Breast epithelium (tissue), 4 donors: Measurements from ENCODE around the gene NDUFB3. TPM values are rescaled to one million over a fixed set of nuclear protein-coding genes. Genes with fewer than 3 reads are reported as not detected.
"Not testable (repeated sequence)": the region's sequence is repeated elsewhere in the genome, so short reads cannot be mapped to it uniquely, and the experiment has no call there.

ENCODE experiments used
- DNase-seq, 2 donors: peaks; one replicate each; pipeline ENCODE4 v3.0.0-alpha.2; 2019; ENCODE audit warnings: low spot score in 2 of 2
- H3K27ac ChIP-seq, 2 donors: fragments of 200-600 bp; sonication (generic) in 1 of 2; one replicate each; pipeline ENCODE4 v1.5.1; 2016 to 2019; ENCODE audit warnings: mild to moderate bottlenecking in 1 of 2
- H3K27me3 ChIP-seq, 2 donors: fragments of 200-600 bp; sonication (generic) in 1 of 2; one replicate each; pipeline versions ENCODE4 v1.5.1 to v1.6.0; 2017 to 2019; ENCODE audit warnings: control low read depth in 1 of 2, mild to moderate bottlenecking in 1 of 2
- H3K36me3 ChIP-seq: fragments of 200-600 bp; one replicate; pipeline ENCODE4 v1.5.1; 2019
- H3K4me1 ChIP-seq, 2 donors: fragments of 200-600 bp; sonication (generic); one replicate each; pipeline ENCODE4 v1.5.1; 2016 to 2019; ENCODE audit warnings: control low read depth in 1 of 2
- H3K4me3 ChIP-seq, 3 donors: fragments of 200-600 bp; sonication (generic); 1 replicate in 2 of 3; 2 replicates in 1 of 3; pipeline ENCODE4 v1.5.1; 2016 to 2019; ENCODE audit warnings: mild to moderate bottlenecking in 3 of 3, moderate library complexity in 2 of 3
- H3K9me3 ChIP-seq, 2 donors: fragments of 200-600 bp; sonication (generic) in 1 of 2; one replicate each; pipeline ENCODE4 v1.5.1; 2016 to 2019; ENCODE audit warnings: control low read depth in 1 of 2
- CTCF ChIP-seq, 3 donors: fragments of 450-650 bp; IDR thresholded peaks; one replicate each; pipeline ENCODE4 v1.5.1; 2016 to 2017; ENCODE audit warnings: antibody characterized with exemption in 3 of 3, mild to moderate bottlenecking in 3 of 3, moderate library complexity in 3 of 3
- POLR2A ChIP-seq: fragments of 450-650 bp; IDR thresholded peaks from one replicate; pipeline ENCODE4 v1.6.1; 2016; ENCODE audit warnings: antibody characterized with exemption, mild to moderate bottlenecking, moderate library complexity
- POLR2AphosphoS5 ChIP-seq, 3 donors: sonication (generic); formaldehyde crosslinking; IDR thresholded peaks; one replicate each; pipeline ENCODE4 v1.6.1; 2017; ENCODE audit warnings: antibody characterized with exemption in 3 of 3
- intact Hi-C: fragments of 100-400 bp; cut with DNase I; formaldehyde crosslinking; loops from one replicate; pipeline ENCODE4 v1.15.1; 2023; ENCODE audit warnings: low total_unique reads
- total RNA-seq, 3 donors: library from RNA; depleted of rRNA; stranded (reverse); fragments of >200 nt; gene quantifications; one replicate each; pipeline ENCODE4 v1.1.0, GENCODE V29; 2016

Gene NDUFB3
- 10 to 100 TPM; 40.8 to 51.5 (median 41.4) TPM for total RNA-seq

- TF ChIP-seq CTCF (IDR thresholded peaks at IDR 0.05) = peak in 2 of 3 donors; percentile 17 to 28
- TF ChIP-seq POLR2A = peak; percentile 47
- TF ChIP-seq POLR2AphosphoS5 (IDR thresholded peaks at IDR 0.05) = peak; percentile 83 to 89 (median 85)
- Histone ChIP-seq H3K27me3 (no peaks in the 10 kb centered on the region), H3K4me3 (peak within 1 kb of the TSS; percentile 88 to 95 (median 93)), H3K4me1 (peaks cover 0 to 12% of the 10 kb centered on the region in 2 donors), H3K27ac (peak within 1 kb of the TSS; percentile 86 to 90), H3K9me3 (no peaks in the 10 kb centered on the region), H3K36me3 (no peaks in the 10 kb centered on the region)
- intact Hi-C loops = no loop called here
- DNase-seq = peak; percentile 93
Observed at GRCh38 chr2:201071479-201072200, at the start of gene NDUFB3, which contains the start of gene HYCC2. NDUFB3 (plus strand) TSS chr2:201072001; CDS start chr2:201078883, 6,882 bp downstream. HYCC2 (minus strand) TSS chr2:201071671; CDS start chr2:201024009, 47,662 bp downstream.

- no peak for TF ChIP-seq POLR2A
- TF ChIP-seq CTCF (IDR thresholded peaks at IDR 0.05) = no peak
- no peak for TF ChIP-seq POLR2AphosphoS5 (IDR thresholded peaks at IDR 0.05)
- H3K9me3 ChIP-seq = no peaks in the 10 kb centered on the region
- no peaks in the 10 kb centered on the region for H3K27me3 ChIP-seq
- no peak overlapping the region for H3K27ac ChIP-seq
- no peak for DNase-seq
- intact Hi-C loops = no loop called here
- H3K4me1 ChIP-seq = no peaks in the 10 kb centered on the region
- H3K36me3 ChIP-seq = no peaks in the 10 kb centered on the region
- no peak overlapping the region for H3K4me3 ChIP-seq
Observed at GRCh38 chr2:201024518-201024917, 47.3 kb upstream of the NDUFB3 start.

GRCh38 chr2:201034355-201034754, 37.4 kb upstream of the NDUFB3 start:
- intact Hi-C loops, H3K27ac ChIP-seq, H3K9me3 ChIP-seq, DNase-seq, H3K4me3 ChIP-seq, H3K4me1 ChIP-seq, H3K36me3 ChIP-seq, H3K27me3 ChIP-seq: not testable (repeated sequence)

GRCh38 chr2:201038361-201038760, 33.4 kb upstream of the NDUFB3 start:
- H3K27me3 ChIP-seq, H3K4me1 ChIP-seq, H3K4me3 ChIP-seq, intact Hi-C loops, H3K36me3 ChIP-seq, H3K9me3 ChIP-seq, DNase-seq, H3K27ac ChIP-seq: not testable (repeated sequence)

GRCh38 chr2:201038855-201039254, 32.9 kb upstream of the NDUFB3 start:
- Histone ChIP-seq H3K27me3 (no peaks in the 10 kb centered on the region), H3K9me3 (no peaks in the 10 kb centered on the region), H3K27ac (no peak overlapping the region), H3K4me1 (no peaks in the 10 kb centered on the region), H3K36me3 (no peaks in the 10 kb centered on the region), H3K4me3 (no peak overlapping the region)
- TF ChIP-seq POLR2A = no peak
- TF ChIP-seq POLR2AphosphoS5 (IDR thresholded peaks at IDR 0.05) = no peak
- no peak for TF ChIP-seq CTCF (IDR thresholded peaks at IDR 0.05)
- no peak for DNase-seq
- intact Hi-C loops = no loop called here

- Histone ChIP-seq H3K27me3 (no peaks in the 10 kb centered on the region), H3K27ac (no peak overlapping the region), H3K36me3 (no peaks in the 10 kb centered on the region), H3K4me1 (no peaks in the 10 kb centered on the region), H3K9me3 (no peaks in the 10 kb centered on the region), H3K4me3 (no peak overlapping the region)
- intact Hi-C loops = no loop called here
- TF ChIP-seq POLR2AphosphoS5 (IDR thresholded peaks at IDR 0.05) (no peak), CTCF (IDR thresholded peaks at IDR 0.05) (no peak), POLR2A (no peak)
- no peak for DNase-seq
Observed at GRCh38 chr2:201040867-201041628, 30.8 kb upstream of the NDUFB3 start.

GRCh38 chr2:201042451-201042850, 29.4 kb upstream of the NDUFB3 start:
- H3K27ac ChIP-seq, H3K9me3 ChIP-seq, H3K36me3 ChIP-seq, H3K27me3 ChIP-seq, DNase-seq, H3K4me3 ChIP-seq, intact Hi-C loops, H3K4me1 ChIP-seq: not testable (repeated sequence)

- intact Hi-C loops, H3K27ac ChIP-seq, H3K9me3 ChIP-seq, H3K4me3 ChIP-seq, DNase-seq, H3K4me1 ChIP-seq, H3K27me3 ChIP-seq, H3K36me3 ChIP-seq: not testable (repeated sequence)
Observed at GRCh38 chr2:201043050-201043449, 28.8 kb upstream of the NDUFB3 start.
